Effector memory CD8-positive, alpha-beta T cell (primary cell): ENCODE data around the gene PDE1A.
"Not testable (repeated sequence)": the region's sequence is repeated elsewhere in the genome, so short reads cannot be mapped to it uniquely, and the experiment has no call there.

ENCODE experiments used
- ATAC-seq: fragments of 150-1000 bp; cut with Tn5 transposase; replicated peaks from 2 replicates; pipeline ENCODE4 v1.10.0; 2021; ENCODE audit warnings: mild to moderate bottlenecking, moderate library complexity
- DNase-seq, 3 experiments: peaks; one replicate each; pipeline ENCODE4 v3.0.0; 2021
- H3K27ac Mint-ChIP-seq, 2 donors: one replicate each; pipeline ENCODE4 v1.8.0; 2022; ENCODE audit warnings: mild to moderate bottlenecking in 2 of 2, mixed read lengths in 2 of 2, moderate library complexity in 2 of 2
- H3K27me3 Mint-ChIP-seq, 2 donors: one replicate each; pipeline ENCODE4 v1.8.0; 2022; ENCODE audit warnings: mixed read lengths in 2 of 2
- H3K36me3 Mint-ChIP-seq: one replicate; pipeline ENCODE4 v1.8.0; 2022; ENCODE audit warnings: mild to moderate bottlenecking, moderate library complexity, mixed read lengths; ENCODE audit not compliant: insufficient read depth
- H3K4me1 Mint-ChIP-seq, 2 donors: one replicate each; pipeline ENCODE4 v1.8.0; 2022; ENCODE audit warnings: low read depth in 2 of 2, mixed read lengths in 2 of 2
- H3K4me3 Mint-ChIP-seq, 2 donors: one replicate each; pipeline ENCODE4 v1.8.0; 2022; ENCODE audit warnings: mild to moderate bottlenecking in 2 of 2, mixed read lengths in 2 of 2, moderate library complexity in 2 of 2
- H3K9me3 Mint-ChIP-seq, 2 donors: one replicate each; pipeline ENCODE4 v1.8.0; 2022; ENCODE audit warnings: mixed read lengths in 2 of 2

Gene PDE1A

GRCh38 chr2:182386267-182386880, 40.5 kb downstream of the PDE1A start:
- H3K4me1 Mint-ChIP-seq, H3K36me3 Mint-ChIP-seq, H3K27me3 Mint-ChIP-seq, DNase-seq, H3K4me3 Mint-ChIP-seq, ATAC-seq, H3K27ac Mint-ChIP-seq: not testable (repeated sequence)
- peaks cover 6 to 29% of the 10 kb centered on the region in 2 donors for H3K9me3 Mint-ChIP-seq

- Mint-ChIP-seq H3K9me3 (peaks cover 6 to 29% of the 10 kb centered on the region in 2 donors), H3K27me3 (no peaks in the 10 kb centered on the region)
These were observed 42.0 kb downstream of the PDE1A start for GRCh38 chr2:182384860-182385259.

GRCh38 chr2:182381225-182381624, 45.6 kb downstream of the PDE1A start:
- H3K36me3 Mint-ChIP-seq, result no peaks in the 10 kb centered on the region
- no peaks in the 10 kb centered on the region for H3K27me3 Mint-ChIP-seq
- no peak for DNase-seq
- no peak for ATAC-seq
- H3K9me3 Mint-ChIP-seq, result peaks cover 9 to 34% of the 10 kb centered on the region in 2 donors
- no peak overlapping the region for H3K27ac Mint-ChIP-seq
- H3K4me3 Mint-ChIP-seq, result no peak overlapping the region
- no peaks in the 10 kb centered on the region for H3K4me1 Mint-ChIP-seq

More at GRCh38 chr2:182384860-182385259, 42.0 kb downstream of the PDE1A start:
- DNase-seq, result no peak
- no peak overlapping the region for H3K4me3 Mint-ChIP-seq
- no peak for ATAC-seq
- H3K36me3 Mint-ChIP-seq, result no peaks in the 10 kb centered on the region
- no peak overlapping the region for H3K27ac Mint-ChIP-seq
- no peaks in the 10 kb centered on the region for H3K4me1 Mint-ChIP-seq

GRCh38 chr2:182379241-182379640, 47.6 kb downstream of the PDE1A start:
- H3K27ac Mint-ChIP-seq, result no peak overlapping the region
- H3K4me3 Mint-ChIP-seq, result no peak overlapping the region
- no peaks in the 10 kb centered on the region for H3K4me1 Mint-ChIP-seq
- DNase-seq (no peak), ATAC-seq (no peak)
- H3K9me3 Mint-ChIP-seq, result peaks cover 10 to 22% of the 10 kb centered on the region in 2 donors
- no peaks in the 10 kb centered on the region for H3K27me3 Mint-ChIP-seq
- H3K36me3 Mint-ChIP-seq, result peaks cover 2% of the 10 kb centered on the region

- peaks cover 10 to 17% of the 10 kb centered on the region in 2 donors for H3K9me3 Mint-ChIP-seq
- H3K27me3 Mint-ChIP-seq, result no peaks in the 10 kb centered on the region
- no peak for DNase-seq
- H3K27ac Mint-ChIP-seq, result no peak overlapping the region
- H3K36me3 Mint-ChIP-seq, result peaks cover 2% of the 10 kb centered on the region
- ATAC-seq, result no peak
- H3K4me3 Mint-ChIP-seq, result no peak overlapping the region
- H3K4me1 Mint-ChIP-seq, result no peaks in the 10 kb centered on the region
These were observed 48.1 kb downstream of the PDE1A start for GRCh38 chr2:182378759-182379158.

GRCh38 chr2:182377467-182377866, 49.4 kb downstream of the PDE1A start:
- ATAC-seq (no peak), DNase-seq (no peak)
- H3K4me3 Mint-ChIP-seq, result no peak overlapping the region
- H3K4me1 Mint-ChIP-seq, result no peaks in the 10 kb centered on the region
- H3K9me3 Mint-ChIP-seq, result peaks cover 13 to 16% of the 10 kb centered on the region in 2 donors
- H3K27ac Mint-ChIP-seq, result no peak overlapping the region
- peaks cover 2% of the 10 kb centered on the region for H3K36me3 Mint-ChIP-seq
- no peaks in the 10 kb centered on the region for H3K27me3 Mint-ChIP-seq

GRCh38 chr2:182375862-182376261, 51.0 kb downstream of the PDE1A start:
- no peaks in the 10 kb centered on the region for H3K4me1 Mint-ChIP-seq
- no peak overlapping the region for H3K27ac Mint-ChIP-seq
- H3K9me3 Mint-ChIP-seq, result peaks cover 9 to 13% of the 10 kb centered on the region in 2 donors
- ATAC-seq (no peak), DNase-seq (no peak)
- no peak overlapping the region for H3K4me3 Mint-ChIP-seq
- H3K36me3 Mint-ChIP-seq, result peaks cover 2% of the 10 kb centered on the region
- H3K27me3 Mint-ChIP-seq, result no peaks in the 10 kb centered on the region

- DNase-seq (no peak), ATAC-seq (no peak)
- H3K27ac Mint-ChIP-seq, result no peak overlapping the region
- no peak overlapping the region for H3K4me3 Mint-ChIP-seq
- no peaks in the 10 kb centered on the region for H3K27me3 Mint-ChIP-seq
- no peaks in the 10 kb centered on the region for H3K4me1 Mint-ChIP-seq
- peaks cover 17 to 19% of the 10 kb centered on the region in 2 donors for H3K9me3 Mint-ChIP-seq
- peaks cover 2% of the 10 kb centered on the region for H3K36me3 Mint-ChIP-seq
These were observed 54.2 kb downstream of the PDE1A start for GRCh38 chr2:182372661-182373060.

- H3K4me1 Mint-ChIP-seq, result no peaks in the 10 kb centered on the region
- no peak overlapping the region for H3K4me3 Mint-ChIP-seq
- H3K9me3 Mint-ChIP-seq, result peaks cover 8 to 16% of the 10 kb centered on the region in 2 donors
- no peaks in the 10 kb centered on the region for H3K36me3 Mint-ChIP-seq
- no peak for ATAC-seq
- no peak overlapping the region for H3K27ac Mint-ChIP-seq
- no peak for DNase-seq
- H3K27me3 Mint-ChIP-seq, result no peaks in the 10 kb centered on the region
These were observed 57.8 kb downstream of the PDE1A start for GRCh38 chr2:182368996-182369395.

- DNase-seq (no peak), ATAC-seq (no peak)
- no peaks in the 10 kb centered on the region for H3K36me3 Mint-ChIP-seq
- peaks cover 8 to 16% of the 10 kb centered on the region in 2 donors for H3K9me3 Mint-ChIP-seq
- H3K27ac Mint-ChIP-seq, result no peak overlapping the region
- H3K27me3 Mint-ChIP-seq, result no peaks in the 10 kb centered on the region
- no peaks in the 10 kb centered on the region for H3K4me1 Mint-ChIP-seq
- no peak overlapping the region for H3K4me3 Mint-ChIP-seq
These were observed 58.4 kb downstream of the PDE1A start for GRCh38 chr2:182368446-182368845.

- no peaks in the 10 kb centered on the region for H3K4me1 Mint-ChIP-seq
These were observed 59.4 kb downstream of the PDE1A start for GRCh38 chr2:182367401-182367800.

GRCh38 chr2:182366628-182367027, 60.2 kb downstream of the PDE1A start:
- Mint-ChIP-seq H3K36me3 (no peaks in the 10 kb centered on the region), H3K27me3 (no peaks in the 10 kb centered on the region), H3K9me3 (peaks cover 8 to 9% of the 10 kb centered on the region in 2 donors), H3K4me3 (no peak overlapping the region), H3K27ac (no peak overlapping the region), H3K4me1 (no peaks in the 10 kb centered on the region)
- no peak for DNase-seq
- no peak for ATAC-seq

More at GRCh38 chr2:182367401-182367800, 59.4 kb downstream of the PDE1A start:
- no peak for ATAC-seq
- H3K9me3 Mint-ChIP-seq, result peaks cover 8 to 9% of the 10 kb centered on the region in 2 donors
- DNase-seq, result no peak
- H3K27me3 Mint-ChIP-seq, result no peaks in the 10 kb centered on the region
- no peaks in the 10 kb centered on the region for H3K36me3 Mint-ChIP-seq
- H3K4me3 Mint-ChIP-seq, result no peak overlapping the region
- no peak overlapping the region for H3K27ac Mint-ChIP-seq

GRCh38 chr2:182365855-182366254, 61.0 kb downstream of the PDE1A start:
- Mint-ChIP-seq H3K4me3 (no peak overlapping the region), H3K4me1 (no peaks in the 10 kb centered on the region), H3K36me3 (no peaks in the 10 kb centered on the region), H3K27ac (no peak overlapping the region), H3K9me3 (peaks cover 8 to 9% of the 10 kb centered on the region in 2 donors), H3K27me3 (no peaks in the 10 kb centered on the region)
- ATAC-seq, result no peak
- no peak for DNase-seq

GRCh38 chr2:182361477-182361876, 65.4 kb downstream of the PDE1A start:
- no peak for DNase-seq
- peaks cover 0 to 3% of the 10 kb centered on the region in 2 donors for H3K9me3 Mint-ChIP-seq
- no peak for ATAC-seq
- H3K4me1 Mint-ChIP-seq, result no peaks in the 10 kb centered on the region
- H3K36me3 Mint-ChIP-seq, result no peaks in the 10 kb centered on the region
- no peaks in the 10 kb centered on the region for H3K27me3 Mint-ChIP-seq
- H3K27ac Mint-ChIP-seq, result no peak overlapping the region
- no peak overlapping the region for H3K4me3 Mint-ChIP-seq
